ENCODE results near the gene CFAP100.

DNA sequence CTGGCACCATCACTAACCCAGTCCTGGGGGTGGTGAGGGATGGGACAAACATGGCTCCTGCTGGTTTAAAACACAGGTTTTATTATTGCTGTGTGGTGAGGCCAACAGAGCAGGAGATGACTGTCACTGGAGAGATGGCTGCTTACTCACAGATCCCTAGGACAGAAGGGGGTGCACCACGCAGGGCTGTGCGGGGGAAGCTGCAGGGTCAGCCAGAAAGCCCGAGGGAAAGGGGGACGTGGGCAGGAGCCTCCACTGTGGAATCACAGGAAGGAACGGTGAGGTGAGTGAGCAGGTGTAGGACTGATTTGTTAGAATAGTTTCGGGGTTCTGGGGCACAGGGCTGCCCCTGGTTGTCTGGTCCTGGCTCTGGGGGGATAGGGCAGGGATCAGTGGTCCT is 7.5 kb downstream of the CFAP100 start:
- TF ChIP-seq, protein P1, sequence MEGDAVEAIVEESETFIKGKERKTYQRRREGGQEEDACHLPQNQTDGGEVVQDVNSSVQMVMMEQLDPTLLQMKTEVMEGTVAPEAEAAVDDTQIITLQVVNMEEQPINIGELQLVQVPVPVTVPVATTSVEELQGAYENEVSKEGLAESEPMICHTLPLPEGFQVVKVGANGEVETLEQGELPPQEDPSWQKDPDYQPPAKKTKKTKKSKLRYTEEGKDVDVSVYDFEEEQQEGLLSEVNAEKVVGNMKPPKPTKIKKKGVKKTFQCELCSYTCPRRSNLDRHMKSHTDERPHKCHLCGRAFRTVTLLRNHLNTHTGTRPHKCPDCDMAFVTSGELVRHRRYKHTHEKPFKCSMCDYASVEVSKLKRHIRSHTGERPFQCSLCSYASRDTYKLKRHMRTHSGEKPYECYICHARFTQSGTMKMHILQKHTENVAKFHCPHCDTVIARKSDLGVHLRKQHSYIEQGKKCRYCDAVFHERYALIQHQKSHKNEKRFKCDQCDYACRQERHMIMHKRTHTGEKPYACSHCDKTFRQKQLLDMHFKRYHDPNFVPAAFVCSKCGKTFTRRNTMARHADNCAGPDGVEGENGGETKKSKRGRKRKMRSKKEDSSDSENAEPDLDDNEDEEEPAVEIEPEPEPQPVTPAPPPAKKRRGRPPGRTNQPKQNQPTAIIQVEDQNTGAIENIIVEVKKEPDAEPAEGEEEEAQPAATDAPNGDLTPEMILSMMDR (IDR thresholded peaks at IDR 0.05; ENCODE audit: poor library complexity), result no peak
- no peak for TF ChIP-seq EZH2 (IDR thresholded peaks at IDR 0.05; ENCODE audit: borderline replicate concordance)

All from hepatocyte (in vitro differentiated cells).